Frontal cortex (tissue), 4 donors: Measurements from ENCODE around the gene HOOK1. TPM values are rescaled to one million over a fixed set of nuclear protein-coding genes. Genes with fewer than 3 reads are reported as not detected.
"Not testable (repeated sequence)": the region's sequence is repeated elsewhere in the genome, so short reads cannot be mapped to it uniquely, and the experiment has no call there.

Experiments
- DNase-seq, 2 donors: peaks; one replicate each; pipeline ENCODE4 v3.0.0; 2012; ENCODE audit warnings: low spot score in 2 of 2
- FAIRE-seq: peaks from 2 replicates; lab custom pipeline; 2012; peaks lifted over from hg19 to GRCh38; lab: Jason Lieb, UNC
- total RNA-seq: library from RNA; depleted of rRNA; stranded (reverse); fragments of >200 nt; gene quantifications from one replicate; pipeline ENCODE4 v1.2.3, GENCODE V29; 2014
- donor health status: control.
- donor health status: control.
- donor health status: control.

HOOK1 gene
- total RNA-seq, 1 donor from 2014 or later, result 13.9 TPM

- FAIRE-seq (no peak), DNase-seq (no peak)
Observed at GRCh38 chr1:59816318-59816878, 1.6 kb downstream of the HOOK1 start.

- DNase-seq (no peak), FAIRE-seq (no peak)
Observed at GRCh38 chr1:59819566-59820438, 5.1 kb downstream of the HOOK1 start.

- FAIRE-seq, result no peak
- no peak for DNase-seq
Observed at GRCh38 chr1:59827055-59827643, 12.4 kb downstream of the HOOK1 start.

GRCh38 chr1:59828160-59828559, 13.4 kb downstream of the HOOK1 start:
- FAIRE-seq (no peak), DNase-seq (no peak)

GRCh38 chr1:59831529-59831928, 16.8 kb downstream of the HOOK1 start:
- FAIRE-seq (no peak), DNase-seq (no peak)

GRCh38 chr1:59833022-59833421, 18.3 kb downstream of the HOOK1 start:
- FAIRE-seq (no peak), DNase-seq (no peak)

- DNase-seq, result no peak
- FAIRE-seq, result no peak
Observed at GRCh38 chr1:59833991-59834390, 19.2 kb downstream of the HOOK1 start.

- not testable (repeated sequence) for DNase-seq, FAIRE-seq
Observed at GRCh38 chr1:59837857-59838256, 23.1 kb downstream of the HOOK1 start.

GRCh38 chr1:59845091-59845490, 30.3 kb downstream of the HOOK1 start:
- no peak for DNase-seq
- no peak for FAIRE-seq

GRCh38 chr1:59846209-59846894, 31.6 kb downstream of the HOOK1 start:
- DNase-seq, result no peak
- FAIRE-seq, result no peak

GRCh38 chr1:59846895-59847282, 32.1 kb downstream of the HOOK1 start:
- FAIRE-seq, result no peak

GRCh38 chr1:59852117-59852516, 37.4 kb downstream of the HOOK1 start:
- FAIRE-seq, result no peak
- DNase-seq, result no peak

More at GRCh38 chr1:59846895-59847282, 32.1 kb downstream of the HOOK1 start:
- no peak for DNase-seq

GRCh38 chr1:59855297-59855696, 40.5 kb downstream of the HOOK1 start:
- not testable (repeated sequence) for DNase-seq, FAIRE-seq

- no peak for FAIRE-seq
Observed at GRCh38 chr1:59856725-59857338, 42.1 kb downstream of the HOOK1 start.

GRCh38 chr1:59857679-59858354, 43.1 kb downstream of the HOOK1 start:
- DNase-seq (no peak), FAIRE-seq (no peak)

More at GRCh38 chr1:59856725-59857338, 42.1 kb downstream of the HOOK1 start:
- DNase-seq, result no peak

GRCh38 chr1:59866462-59866861, 51.7 kb downstream of the HOOK1 start:
- FAIRE-seq, result no peak
- no peak for DNase-seq

GRCh38 chr1:59871746-59872145, 57.0 kb downstream of the HOOK1 start:
- DNase-seq (no peak), FAIRE-seq (no peak)

GRCh38 chr1:59877108-59877682, 62.4 kb downstream of the HOOK1 start:
- no peak for FAIRE-seq
- no peak for DNase-seq

GRCh38 chr1:59878370-59878769, 63.6 kb downstream of the HOOK1 start:
- DNase-seq (no peak), FAIRE-seq (no peak)
